Lower leg skin (tissue), 4 donors: ENCODE data around the gene BACE1. TPM values are rescaled to one million over a fixed set of nuclear protein-coding genes. Genes with fewer than 3 reads are reported as not detected.

Experiments used
- DNase-seq, 2 donors: peaks; one replicate each; pipeline ENCODE4 v3.0.0-alpha.2; 2019; ENCODE audit warnings: low spot score in 2 of 2
- H3K4me3 ChIP-seq: fragments of 200-600 bp; sonication (generic); 2 replicates; pipeline ENCODE4 v1.5.1; 2017; ENCODE audit warnings: mild to moderate bottlenecking, low read depth; ENCODE audit not compliant: poor library complexity, severe bottlenecking
- CTCF ChIP-seq, 3 donors: fragments of 450-650 bp; IDR thresholded peaks; one replicate each; pipeline ENCODE4 v1.5.1; 2016; ENCODE audit warnings: antibody characterized with exemption in 3 of 3, mild to moderate bottlenecking in 3 of 3, moderate library complexity in 2 of 3
- POLR2A ChIP-seq, 2 donors: fragments of 450-650 bp; IDR thresholded peaks; one replicate each; pipeline ENCODE4 v1.6.1; 2016 to 2017; ENCODE audit warnings: antibody characterized with exemption in 2 of 2, mild to moderate bottlenecking in 1 of 2, moderate library complexity in 1 of 2
- WGBS, 2 donors: methylation state at CpG; one replicate each; pipeline ENCODE4 v1.1.5; 2018; 5-methylcytosine and 5-hydroxymethylcytosine counted together
- intact Hi-C: fragments of 100-400 bp; cut with DNase I; formaldehyde crosslinking; loops from one replicate; pipeline ENCODE4 v1.15.0; 2023; ENCODE audit warnings: low total_unique reads
- total RNA-seq, 4 donors: library from RNA; depleted of rRNA; stranded (reverse); fragments of >200 nt; gene quantifications; one replicate each; pipeline ENCODE4 v1.1.0, GENCODE V29; 2016

The BACE1 gene
- total RNA-seq, 4 donors from 2014 or later, result 9.1 to 31.6 (median 19.1) TPM

DNA sequence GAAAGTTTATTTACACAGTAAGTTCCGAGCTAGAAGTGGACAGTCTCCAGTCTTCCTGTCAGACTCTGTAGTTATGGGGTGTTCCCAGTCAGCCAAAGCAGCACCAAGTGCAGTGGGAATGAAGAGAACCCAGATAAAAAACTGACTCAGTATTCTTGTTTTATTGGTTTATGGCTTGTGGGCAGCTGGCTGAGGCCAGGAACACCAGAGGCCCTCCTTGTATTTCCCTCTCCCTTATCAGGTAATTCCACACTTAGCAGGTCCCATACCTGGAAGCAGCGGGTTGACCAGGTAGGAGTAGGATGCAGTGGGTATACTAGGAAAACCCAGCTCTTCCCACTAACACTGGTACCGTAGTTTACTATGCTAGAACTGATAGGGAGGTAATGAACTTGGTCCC is 28.4 kb downstream of the BACE1 start:
- WGBS, 2 donors, result 90 to 91% methylated on average over 3 of the region's 3 CpGs
- intact Hi-C loops, result no loop called here
- no peak overlapping the region for H3K4me3 ChIP-seq
- TF ChIP-seq CTCF (IDR thresholded peaks at IDR 0.05) (no peak), POLR2A (IDR thresholded peaks at IDR 0.05) (no peak)
- DNase-seq, result peak in 1 of 2 donors; percentile 3

DNA sequence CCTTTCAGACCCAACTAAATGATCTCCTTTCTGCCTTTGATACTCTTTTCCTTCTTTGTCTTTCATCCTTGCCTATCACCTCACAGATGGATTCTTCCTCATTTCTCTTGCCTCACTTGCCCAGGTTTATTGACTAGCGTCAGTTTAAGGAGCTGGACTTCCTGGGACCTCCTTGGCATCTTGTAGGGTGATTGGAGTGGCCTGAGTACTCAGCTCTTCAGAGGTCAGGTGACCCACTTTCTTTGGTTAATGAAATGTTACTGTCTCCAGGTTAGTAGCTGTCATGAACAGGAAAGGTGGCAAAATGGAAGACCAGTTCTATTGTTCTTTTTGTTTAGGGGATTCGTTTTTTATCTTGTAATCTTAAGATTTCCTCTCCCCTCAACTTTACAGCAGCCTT is 29.5 kb downstream of the BACE1 start:
- intact Hi-C loops, result no loop called here
- no peak overlapping the region for H3K4me3 ChIP-seq
- TF ChIP-seq CTCF (IDR thresholded peaks at IDR 0.05), result no peak
- no peak for TF ChIP-seq POLR2A (IDR thresholded peaks at IDR 0.05)
- 70 to 82% methylated on average over 2 of the region's 2 CpGs for WGBS, 2 donors
- DNase-seq, result no peak

- WGBS, 2 donors, result 95 to 98% methylated on average over 2 of the region's 2 CpGs
- no peak overlapping the region for H3K4me3 ChIP-seq
- intact Hi-C loops, result no loop called here
- no peak for TF ChIP-seq POLR2A (IDR thresholded peaks at IDR 0.05)
- no peak for TF ChIP-seq CTCF (IDR thresholded peaks at IDR 0.05)
- no peak for DNase-seq
Measured at GRCh38 chr11:117284053-117284452, 32.0 kb downstream of the BACE1 start.

- 95 to 96% methylated on average over 3 of the region's 3 CpGs for WGBS, 2 donors
- no peak overlapping the region for H3K4me3 ChIP-seq
- TF ChIP-seq CTCF (IDR thresholded peaks at IDR 0.05) (no peak), POLR2A (IDR thresholded peaks at IDR 0.05) (no peak)
- DNase-seq, result no peak
- intact Hi-C loops, result no loop called here
Measured at GRCh38 chr11:117282956-117283355, 33.1 kb downstream of the BACE1 start.

DNA sequence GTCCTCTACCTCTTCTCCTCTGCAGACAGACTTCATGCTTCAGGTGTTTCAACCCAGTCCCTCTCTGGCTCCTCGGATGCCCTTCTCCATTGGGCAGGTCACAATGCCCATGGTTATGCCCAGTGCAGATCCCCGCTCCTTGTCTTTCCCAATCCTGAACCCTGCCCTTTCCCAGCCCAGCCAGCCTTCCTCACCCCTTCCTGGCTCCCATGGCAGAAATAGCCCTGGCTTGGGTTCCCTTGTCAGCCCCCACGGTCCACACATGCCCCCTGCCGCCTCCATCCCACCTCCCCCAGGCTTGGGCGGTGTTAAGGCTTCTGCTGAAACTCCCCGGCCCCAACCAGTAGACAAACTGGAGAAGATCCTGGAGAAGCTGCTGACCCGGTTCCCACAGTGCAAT is 34.2 kb downstream of the BACE1 start:
- WGBS, 2 donors, result 93 to 96% methylated on average over 7 of the region's 7 CpGs
- intact Hi-C loops, result no loop called here
- H3K4me3 ChIP-seq, result no peak overlapping the region
- no peak for DNase-seq
- TF ChIP-seq POLR2A (IDR thresholded peaks at IDR 0.05), result no peak
- no peak for TF ChIP-seq CTCF (IDR thresholded peaks at IDR 0.05)

DNA sequence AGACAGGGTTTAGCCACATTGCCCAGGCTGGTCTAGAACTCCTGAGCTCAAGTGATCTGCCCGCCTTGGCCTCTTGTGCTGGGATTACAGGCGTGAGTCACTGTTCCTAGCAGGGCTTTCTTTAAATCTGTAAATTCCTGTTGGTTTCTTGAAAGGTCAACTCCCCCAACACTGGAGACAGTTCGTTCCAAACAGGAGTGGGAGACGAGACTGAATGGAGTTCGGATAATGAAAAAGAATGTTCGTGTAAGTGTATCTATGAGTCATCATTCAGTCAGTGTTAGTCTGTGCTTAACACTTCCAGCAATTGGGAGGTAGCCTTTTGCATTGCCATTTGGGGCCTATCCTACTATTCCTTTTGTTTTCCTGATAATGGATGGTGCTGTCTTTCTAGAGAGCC is 34.9 kb downstream of the BACE1 start:
- no peak for TF ChIP-seq POLR2A (IDR thresholded peaks at IDR 0.05)
- no peak for TF ChIP-seq CTCF (IDR thresholded peaks at IDR 0.05)
- intact Hi-C loops, result no loop called here
- DNase-seq, result peak in 1 of 2 donors; percentile 13
- WGBS, 2 donors, result 79% methylated on average over 6 of the region's 6 CpGs
- no peak overlapping the region for H3K4me3 ChIP-seq
